Duodenal mucosa (tissue), 2 donors: ENCODE measurements around the gene EPS8L3.

Source experiments
- H3K27ac ChIP-seq: one replicate; pipeline ENCODE4 v1.7.0; 2013; ENCODE audit warnings: low read depth, low read length
- H3K27me3 ChIP-seq, 2 donors: one replicate each; pipeline ENCODE4 v1.7.0; 2013; ENCODE audit warnings: low read length in 2 of 2, control low read depth in 1 of 2; ENCODE audit not compliant: insufficient read depth in 2 of 2, control insufficient read depth in 1 of 2
- H3K36me3 ChIP-seq, 2 donors: one replicate each; pipeline ENCODE4 v1.7.0; 2013; ENCODE audit warnings: low read length in 2 of 2, control low read depth in 1 of 2; ENCODE audit not compliant: insufficient read depth in 2 of 2, control insufficient read depth in 1 of 2
- H3K4me1 ChIP-seq, 2 donors: one replicate each; pipeline ENCODE4 v1.7.0; 2013; ENCODE audit warnings: low read length in 2 of 2, control low read depth in 1 of 2; ENCODE audit not compliant: insufficient read depth in 2 of 2, control insufficient read depth in 1 of 2
- H3K4me3 ChIP-seq, 2 donors: one replicate each; pipeline ENCODE4 v1.7.0; 2013; ENCODE audit warnings: low read length in 2 of 2, low read depth in 1 of 2
- H3K9ac ChIP-seq, 2 donors: one replicate each; pipeline ENCODE4 v1.7.0; 2013; ENCODE audit warnings: low read length in 2 of 2, low read depth in 1 of 2
- H3K9me3 ChIP-seq, 2 donors: one replicate each; pipeline ENCODE4 v1.7.0; 2013; ENCODE audit warnings: low read length in 2 of 2, control low read depth in 1 of 2; ENCODE audit not compliant: control insufficient read depth in 1 of 2

The EPS8L3 gene

DNA sequence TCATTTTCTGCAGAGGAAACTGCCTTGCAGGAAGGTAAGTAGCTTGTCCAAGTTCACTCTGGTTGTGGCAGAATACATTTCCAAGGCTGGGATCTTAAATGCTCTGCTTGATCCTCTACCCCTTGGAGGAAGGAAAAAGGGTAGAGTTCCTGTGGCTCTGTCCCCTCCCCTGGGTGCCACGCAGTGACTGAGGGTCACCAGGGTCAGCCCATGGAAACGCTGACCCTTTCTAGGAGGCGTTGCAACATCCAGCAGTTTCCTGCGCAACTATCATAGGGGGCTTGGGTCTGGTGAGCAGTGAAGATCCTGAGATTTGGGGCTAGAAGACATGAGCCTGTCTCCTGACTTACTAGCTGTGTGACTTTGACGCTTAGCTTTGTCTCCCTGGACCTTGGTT is 29.4 kb upstream of the EPS8L3 start:
- Histone ChIP-seq H3K9me3 (no peaks in the 10 kb centered on the region), H3K9ac (peak overlapping the region; percentile 21 to 27), H3K36me3 (no peaks in the 10 kb centered on the region), H3K27ac (peak overlapping the region; percentile 35), H3K27me3 (no peaks in the 10 kb centered on the region), H3K4me3 (peak overlapping the region; percentile 13 to 17), H3K4me1 (peaks cover 73 to 89% of the 10 kb centered on the region in 2 donors)

DNA sequence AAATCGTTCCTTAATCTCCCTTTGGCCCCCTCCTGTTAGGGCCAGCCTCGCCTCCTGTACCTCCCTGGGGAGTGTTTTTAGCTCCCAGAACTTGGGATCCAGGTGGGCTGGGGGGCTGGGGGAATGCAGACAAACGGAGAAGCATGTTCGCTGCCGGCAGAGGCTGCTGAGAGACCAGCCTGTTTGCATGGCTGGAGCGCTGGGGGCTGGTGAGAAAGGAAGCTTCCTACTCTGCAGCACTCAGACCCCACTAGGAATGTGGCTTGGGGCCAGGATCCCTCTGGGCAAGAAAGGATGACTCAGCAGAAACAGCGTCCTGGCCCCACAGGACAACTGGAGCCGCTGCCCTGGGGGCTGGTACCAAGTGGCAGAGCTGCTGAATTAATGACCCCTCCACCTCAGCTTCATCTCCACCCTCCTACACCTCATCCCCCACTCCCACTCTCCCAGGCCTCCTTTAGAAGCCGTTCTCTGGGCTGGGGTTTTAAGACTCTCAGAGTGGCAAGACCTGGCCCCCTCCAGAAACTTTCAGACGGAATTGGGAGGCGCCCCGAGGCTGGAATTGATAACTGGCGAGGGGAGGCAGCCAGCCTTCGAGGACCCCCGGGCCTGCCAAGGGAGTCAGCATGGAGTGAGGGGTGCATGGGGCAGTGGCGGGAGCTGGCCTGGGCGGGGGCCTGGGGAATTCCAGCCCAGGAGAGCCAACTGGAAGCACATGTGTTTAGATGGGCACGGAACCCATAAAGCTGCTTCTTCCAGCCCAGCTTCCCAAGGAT is 28.5 kb upstream of the EPS8L3 start:
- Histone ChIP-seq H3K9me3 (no peaks in the 10 kb centered on the region), H3K4me1 (peaks cover 74 to 87% of the 10 kb centered on the region in 2 donors), H3K27ac (no peak overlapping the region), H3K4me3 (no peak overlapping the region), H3K9ac (no peak overlapping the region), H3K36me3 (no peaks in the 10 kb centered on the region), H3K27me3 (no peaks in the 10 kb centered on the region)

DNA sequence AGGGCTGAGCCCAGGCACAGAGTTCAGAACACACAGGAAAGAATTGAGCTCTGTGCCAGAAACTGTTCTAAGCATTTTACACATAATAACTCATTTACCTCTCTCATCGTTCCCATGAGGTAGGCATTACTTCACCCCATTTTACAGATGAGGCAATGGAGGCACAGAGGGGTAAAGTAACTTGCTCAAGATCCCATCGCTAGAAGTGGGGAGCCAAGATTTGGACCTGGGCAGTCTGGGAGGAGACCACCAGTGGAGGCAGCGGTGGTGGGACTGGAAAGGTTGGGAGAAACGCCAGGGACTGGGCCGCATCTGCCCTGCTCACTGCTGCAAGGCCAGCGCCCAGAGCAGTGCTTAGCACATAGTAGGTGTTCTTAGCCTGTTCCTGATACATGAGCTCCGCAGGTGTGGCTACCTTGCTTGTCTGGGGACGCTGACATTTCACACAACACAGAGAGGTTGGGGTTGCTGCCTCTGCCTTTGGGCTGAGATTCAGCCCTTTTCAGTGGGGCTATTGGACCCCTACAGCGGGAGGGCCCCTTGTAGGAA is 27.8 kb upstream of the EPS8L3 start:
- Histone ChIP-seq H3K4me3 (no peak overlapping the region), H3K9me3 (no peaks in the 10 kb centered on the region), H3K27ac (no peak overlapping the region), H3K9ac (no peak overlapping the region), H3K4me1 (peaks cover 74 to 87% of the 10 kb centered on the region in 2 donors), H3K36me3 (no peaks in the 10 kb centered on the region), H3K27me3 (no peaks in the 10 kb centered on the region)

DNA sequence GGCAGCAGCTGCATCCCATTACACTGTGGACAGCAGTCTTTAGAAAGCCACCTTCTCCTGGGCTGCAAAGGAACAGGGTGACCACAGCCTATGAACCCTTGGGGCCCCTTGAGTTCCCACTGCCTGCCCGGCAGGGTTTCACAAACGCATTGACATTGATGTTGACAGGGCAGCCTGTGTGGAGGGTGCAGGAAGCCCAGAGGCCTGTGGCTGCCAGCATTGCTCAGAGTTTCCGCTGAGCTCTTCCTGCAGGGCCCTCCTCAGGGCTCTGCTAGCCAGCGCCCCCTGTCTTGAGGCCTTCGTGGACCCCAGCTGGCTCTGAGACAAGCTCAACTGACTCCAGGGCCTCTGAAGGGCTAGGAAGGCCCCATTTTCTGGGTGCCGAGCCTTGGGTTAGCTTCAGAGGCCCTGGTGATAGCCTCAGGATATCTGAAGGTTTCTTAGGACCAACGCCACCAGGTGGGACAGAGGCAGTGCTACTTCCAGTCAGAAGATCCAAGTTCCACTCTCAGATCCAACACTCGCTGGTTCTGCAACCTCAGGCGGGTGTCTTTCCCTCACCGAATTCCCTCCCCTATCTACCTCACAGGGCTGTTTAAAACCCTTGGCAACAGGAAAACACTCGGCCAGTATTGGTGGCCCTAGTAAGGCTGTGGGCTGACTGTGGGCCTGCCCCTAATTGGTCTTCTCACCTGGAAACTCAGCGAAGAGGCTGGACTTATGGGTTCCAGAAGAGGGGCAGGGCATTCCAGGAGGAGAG is 27.2 kb upstream of the EPS8L3 start:
- Histone ChIP-seq H3K9me3 (no peaks in the 10 kb centered on the region), H3K36me3 (no peaks in the 10 kb centered on the region), H3K27ac (no peak overlapping the region), H3K4me1 (peaks cover 77 to 89% of the 10 kb centered on the region in 2 donors), H3K9ac (peak overlapping the region in 1 of 2 donors; percentile 40), H3K4me3 (no peak overlapping the region), H3K27me3 (no peaks in the 10 kb centered on the region)

DNA sequence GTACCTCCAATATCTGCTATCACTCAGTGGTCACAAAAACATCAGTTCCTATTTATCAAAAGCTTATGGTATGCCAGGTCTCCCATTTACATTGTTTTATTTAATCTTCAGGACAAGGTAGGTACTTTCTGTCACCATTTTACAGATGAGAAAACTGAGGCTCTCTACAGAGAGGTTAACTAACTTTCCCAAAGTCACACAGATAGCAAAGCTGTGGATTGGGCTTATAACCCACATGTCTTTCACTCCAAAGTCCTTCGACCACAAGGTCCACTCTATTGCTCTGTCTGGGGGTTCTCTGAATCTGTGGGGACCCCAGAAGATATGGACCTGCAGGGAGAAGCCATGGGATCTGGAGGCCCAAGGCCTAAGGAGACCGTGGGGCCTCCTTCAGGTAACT is 26.6 kb upstream of the EPS8L3 start:
- Histone ChIP-seq H3K27ac (no peak overlapping the region), H3K4me1 (peaks cover 80 to 89% of the 10 kb centered on the region in 2 donors), H3K9ac (peak overlapping the region in 1 of 2 donors; percentile 12), H3K36me3 (no peaks in the 10 kb centered on the region), H3K9me3 (no peaks in the 10 kb centered on the region), H3K27me3 (no peaks in the 10 kb centered on the region), H3K4me3 (no peak overlapping the region)

DNA sequence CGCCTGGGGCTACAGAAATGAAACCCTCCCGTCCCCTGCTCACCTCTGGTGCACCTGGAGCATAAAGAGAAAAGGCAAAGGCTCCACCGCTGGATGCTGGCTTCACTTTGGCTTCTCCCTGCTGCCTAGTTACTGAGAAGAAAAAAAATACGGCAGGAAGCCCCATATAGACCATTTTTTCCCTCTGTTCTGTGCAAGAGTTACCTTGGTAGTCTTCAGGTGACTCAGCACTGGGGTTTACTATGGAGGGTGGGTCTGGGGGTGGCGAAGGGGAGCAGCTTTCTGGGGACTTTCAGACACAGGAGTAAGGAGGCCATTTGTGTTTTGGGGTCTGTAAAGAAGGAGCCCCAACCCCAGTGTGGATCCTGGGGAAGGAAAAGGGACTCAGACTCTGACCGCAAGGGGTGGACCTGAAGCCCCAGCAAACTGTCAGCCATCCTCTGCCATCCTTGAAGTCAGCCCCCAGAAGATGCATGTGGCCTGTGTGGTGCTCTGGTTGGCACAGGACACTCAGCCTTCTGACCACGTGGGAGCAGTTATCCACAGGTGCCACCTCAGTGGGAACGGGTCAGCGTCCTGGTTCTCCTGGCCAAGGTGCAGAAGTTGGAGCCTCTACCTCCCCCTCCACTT is 25.9 kb upstream of the EPS8L3 start:
- Histone ChIP-seq H3K36me3 (no peaks in the 10 kb centered on the region), H3K4me3 (no peak overlapping the region), H3K4me1 (peaks cover 74 to 84% of the 10 kb centered on the region in 2 donors), H3K9me3 (no peaks in the 10 kb centered on the region), H3K9ac (no peak overlapping the region), H3K27me3 (no peaks in the 10 kb centered on the region), H3K27ac (no peak overlapping the region)

DNA sequence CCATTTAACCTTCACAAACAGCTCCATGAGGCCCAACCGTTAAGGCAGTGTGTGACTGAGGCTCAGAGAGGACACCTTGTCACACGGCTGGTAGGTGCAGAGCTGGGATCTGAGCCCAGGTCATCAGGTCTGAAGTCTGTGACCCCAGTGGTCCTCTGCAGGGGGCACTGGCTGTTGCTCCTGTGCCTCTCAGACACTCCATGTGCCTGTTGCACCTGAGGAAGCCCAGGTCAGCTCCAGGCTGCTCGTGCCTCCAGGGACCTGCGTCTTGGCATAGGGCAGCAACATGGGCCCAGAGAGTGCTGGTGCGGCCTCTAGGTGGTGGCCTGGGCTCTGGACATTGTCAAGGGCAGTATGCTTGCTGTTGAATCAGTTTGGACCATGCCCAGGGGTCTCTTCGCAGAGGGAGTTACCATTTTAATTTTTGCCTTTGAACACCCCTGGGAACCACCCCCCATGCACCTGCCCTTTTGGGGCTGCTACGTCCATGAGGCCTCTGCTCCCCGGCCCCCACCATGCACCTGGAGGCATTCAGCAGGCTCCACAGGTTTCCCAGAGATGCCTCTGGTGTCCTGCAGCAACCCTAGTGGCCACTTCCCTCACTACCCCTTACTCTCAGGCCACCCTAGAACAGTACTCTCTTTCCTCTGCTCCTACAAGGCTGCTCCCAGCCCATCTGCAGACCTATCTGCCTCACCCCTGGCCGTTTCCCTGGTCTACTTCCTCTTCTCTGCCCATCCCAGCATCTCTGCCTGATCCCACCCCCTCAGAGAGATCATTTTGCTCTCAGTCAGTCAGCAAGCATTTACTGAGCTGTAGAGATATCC is 25.2 kb upstream of the EPS8L3 start:
- Histone ChIP-seq H3K9me3 (no peaks in the 10 kb centered on the region), H3K4me1 (peaks cover 66 to 76% of the 10 kb centered on the region in 2 donors), H3K9ac (no peak overlapping the region), H3K27me3 (no peaks in the 10 kb centered on the region), H3K36me3 (no peaks in the 10 kb centered on the region), H3K27ac (no peak overlapping the region), H3K4me3 (no peak overlapping the region)

DNA sequence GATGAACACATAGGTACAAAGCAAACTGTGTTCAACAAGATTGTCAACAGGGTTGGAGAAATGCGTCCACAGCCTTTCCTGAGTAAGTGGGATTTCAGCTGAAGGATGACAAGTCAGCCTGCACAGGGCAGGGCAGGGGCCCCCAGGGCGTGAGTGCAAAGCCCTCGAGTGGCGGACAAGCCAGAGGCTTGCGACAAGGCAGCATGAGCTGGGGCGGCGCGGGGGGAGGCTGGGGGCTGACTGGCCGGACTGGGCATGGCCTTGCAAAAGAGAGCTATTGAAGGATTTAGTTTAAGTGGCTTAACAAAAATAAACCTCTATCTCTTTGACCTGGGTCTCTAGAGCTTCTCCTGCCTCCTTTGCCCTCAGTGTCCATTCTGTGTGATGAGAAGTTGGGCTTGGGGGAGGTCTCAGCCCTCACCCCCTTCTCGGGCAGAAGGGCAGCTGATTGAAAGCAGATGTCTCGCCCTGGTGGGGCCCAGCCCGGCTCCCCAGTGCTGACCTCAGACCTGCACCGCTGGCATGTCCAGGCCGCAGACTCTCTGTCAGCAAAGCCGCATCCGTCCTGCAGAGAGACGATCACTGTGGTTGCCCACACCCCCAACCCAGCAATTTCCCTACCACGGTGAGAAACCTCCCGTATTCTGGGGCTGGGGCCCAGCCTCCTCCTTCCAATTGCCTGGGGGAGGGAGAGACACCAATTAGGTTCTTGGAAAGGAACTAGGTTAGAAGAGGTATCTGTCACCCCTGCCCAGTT is 24.3 kb upstream of the EPS8L3 start:
- no peak overlapping the region for H3K9ac ChIP-seq
- no peak overlapping the region for H3K27ac ChIP-seq
- peaks cover 63 to 70% of the 10 kb centered on the region in 2 donors for H3K4me1 ChIP-seq
- H3K4me3 ChIP-seq = no peak overlapping the region
- H3K36me3 ChIP-seq = no peaks in the 10 kb centered on the region
- no peaks in the 10 kb centered on the region for H3K9me3 ChIP-seq
- no peaks in the 10 kb centered on the region for H3K27me3 ChIP-seq

DNA sequence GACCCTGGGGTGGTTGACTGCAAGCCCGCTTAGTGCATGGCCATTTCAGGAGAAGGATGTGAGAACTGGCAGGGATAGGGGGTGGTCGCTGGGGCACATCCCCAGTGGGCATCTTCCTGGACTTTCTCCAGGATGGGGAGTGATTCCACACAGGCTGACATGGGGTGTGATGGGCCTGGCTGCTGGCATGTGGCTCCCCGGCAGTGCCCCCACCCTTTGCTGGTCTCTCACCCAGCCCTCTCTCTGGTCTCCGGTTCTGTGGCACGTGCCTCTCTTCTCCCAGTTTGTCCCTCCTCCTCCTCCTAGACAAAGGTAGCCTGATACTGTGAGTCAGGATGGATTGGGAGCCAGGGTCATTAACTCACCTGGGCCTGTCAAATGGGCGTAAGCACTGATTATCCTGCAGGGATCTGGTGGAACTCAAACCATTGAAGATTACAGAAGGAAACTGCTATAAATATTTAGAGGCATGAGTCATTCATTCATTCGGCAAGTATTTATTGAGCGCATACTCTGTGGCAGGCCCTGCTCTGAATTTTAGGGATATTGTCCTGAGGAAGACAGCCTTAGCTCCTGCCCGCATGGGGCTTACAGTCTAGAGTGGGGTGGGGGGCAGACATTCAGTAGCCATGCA is 23.6 kb upstream of the EPS8L3 start:
- H3K27ac ChIP-seq = peak overlapping the region; percentile 28
- no peak overlapping the region for H3K4me3 ChIP-seq
- peaks cover 56 to 67% of the 10 kb centered on the region in 2 donors for H3K4me1 ChIP-seq

More for the DNA sequence above, 23.6 kb upstream of the EPS8L3 start:
- Histone ChIP-seq H3K9me3 (no peaks in the 10 kb centered on the region), H3K27me3 (no peaks in the 10 kb centered on the region), H3K9ac (no peak overlapping the region), H3K36me3 (no peaks in the 10 kb centered on the region)
